GM18858 (cell line): ENCODE data around the gene SEBOX.
A peak's percentile ranks its signal among the peaks of the same experiment; 100 is the strongest.

Experiments used
- ATAC-seq: cut with Tn5 transposase; IDR thresholded peaks from one replicate; pipeline ENCODE4 v1.9.1; 2021; ENCODE audit not compliant: unreplicated experiment

The SEBOX gene

DNA sequence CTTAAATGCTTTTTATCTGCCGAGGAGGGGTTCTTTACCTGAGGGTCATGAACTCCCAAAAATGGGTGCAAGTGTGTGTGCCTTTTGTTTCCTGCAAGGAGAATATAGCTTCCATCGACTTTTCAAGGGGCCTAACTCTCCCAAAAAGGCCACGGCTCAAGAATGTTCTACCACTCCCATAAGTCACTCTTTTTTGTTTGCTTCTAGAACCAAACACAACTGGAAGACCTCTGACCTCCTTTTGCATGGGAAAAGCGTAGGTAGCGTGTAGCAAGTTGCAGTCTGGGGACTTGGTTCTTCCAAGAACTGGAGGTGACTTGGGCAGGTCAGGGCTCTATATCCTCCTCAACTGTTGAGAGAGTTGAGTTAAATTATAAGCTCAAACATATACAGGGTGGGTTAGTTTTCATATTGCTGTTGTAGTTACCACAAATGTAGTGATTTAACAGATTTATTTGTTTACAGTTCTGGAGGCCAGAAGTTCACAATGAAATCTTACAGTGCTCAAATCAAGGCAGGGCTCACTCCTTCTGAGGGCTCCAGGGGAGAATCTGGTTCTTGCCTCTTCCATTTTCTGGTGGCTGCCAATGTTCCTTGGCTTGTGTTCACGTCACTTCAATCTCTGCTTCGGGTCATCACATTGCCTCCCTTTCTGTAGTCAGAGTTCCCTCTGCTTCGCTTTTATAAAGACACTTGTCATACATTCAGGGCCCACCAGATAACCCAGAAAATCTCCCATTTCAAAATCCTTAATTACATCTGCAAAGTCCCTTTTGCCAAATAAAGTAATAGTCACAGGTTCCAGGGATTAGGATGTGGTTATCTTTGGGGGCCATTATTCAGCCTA, 44.6 kb downstream of the SEBOX start:
- ATAC-seq = no peak

DNA sequence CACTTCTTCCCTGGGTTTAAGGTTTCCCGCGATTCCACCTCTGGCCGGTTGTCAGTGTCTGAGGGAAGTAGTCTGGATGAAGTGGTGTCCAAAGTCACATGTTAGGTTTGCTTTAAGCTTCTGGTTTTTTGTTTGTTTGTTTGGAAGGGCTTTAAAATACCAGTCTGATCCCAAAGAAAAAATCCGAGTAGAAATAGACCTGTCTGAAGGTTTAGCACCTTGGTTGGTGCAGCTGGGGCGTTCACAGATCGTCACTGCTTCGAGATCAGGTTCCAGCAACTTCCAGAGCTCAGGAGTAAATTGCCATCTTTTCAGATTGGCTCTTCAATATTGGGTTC, 45.4 kb downstream of the SEBOX start:
- no peak for ATAC-seq

DNA sequence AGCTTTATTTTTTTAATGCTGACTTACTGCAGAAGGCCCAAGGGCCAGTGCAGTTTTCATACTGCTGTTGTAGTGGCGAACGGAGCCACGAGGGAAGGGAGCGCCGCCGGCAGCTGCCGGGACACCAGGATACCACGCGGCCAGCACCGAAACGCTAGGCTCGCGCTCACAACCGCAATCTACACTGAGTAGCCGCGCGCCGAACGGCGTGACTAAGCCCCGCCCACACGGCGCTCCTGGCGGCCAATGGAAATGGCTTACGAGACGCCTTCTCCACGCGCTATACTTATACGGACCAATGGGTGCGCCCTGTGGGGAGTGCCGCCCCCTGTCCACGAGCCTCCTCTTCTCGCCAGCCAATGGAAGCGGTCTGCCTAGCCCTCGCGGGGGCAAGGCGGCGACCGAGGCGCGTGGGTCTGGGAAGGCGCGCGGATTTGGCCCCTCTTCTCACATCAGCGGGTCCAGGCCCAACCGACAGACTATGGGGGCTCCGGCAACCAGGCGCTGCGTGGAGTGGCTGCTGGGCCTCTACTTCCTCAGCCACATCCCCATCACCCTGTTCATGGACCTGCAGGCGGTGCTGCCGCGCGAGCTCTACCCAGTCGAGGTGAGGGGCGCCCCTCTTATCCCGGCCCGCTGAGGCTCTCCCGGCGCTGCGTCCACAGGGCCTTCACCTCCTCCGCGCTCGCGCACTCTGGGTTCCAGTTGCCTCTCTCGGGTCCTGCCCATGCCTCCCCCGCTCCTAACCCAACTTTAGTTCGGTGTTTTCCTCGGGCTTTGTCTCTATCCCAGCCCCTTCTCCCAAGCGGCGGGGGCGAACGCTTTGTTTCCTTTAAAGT, 46.0 kb downstream of the SEBOX start, which contains the start of gene TMEM97:
TMEM97 (plus strand) TSS at position 442 of the 839 bp plus-strand sequence; CDS start at position 482, 40 bp downstream.
- peak; percentile 89 for ATAC-seq

DNA sequence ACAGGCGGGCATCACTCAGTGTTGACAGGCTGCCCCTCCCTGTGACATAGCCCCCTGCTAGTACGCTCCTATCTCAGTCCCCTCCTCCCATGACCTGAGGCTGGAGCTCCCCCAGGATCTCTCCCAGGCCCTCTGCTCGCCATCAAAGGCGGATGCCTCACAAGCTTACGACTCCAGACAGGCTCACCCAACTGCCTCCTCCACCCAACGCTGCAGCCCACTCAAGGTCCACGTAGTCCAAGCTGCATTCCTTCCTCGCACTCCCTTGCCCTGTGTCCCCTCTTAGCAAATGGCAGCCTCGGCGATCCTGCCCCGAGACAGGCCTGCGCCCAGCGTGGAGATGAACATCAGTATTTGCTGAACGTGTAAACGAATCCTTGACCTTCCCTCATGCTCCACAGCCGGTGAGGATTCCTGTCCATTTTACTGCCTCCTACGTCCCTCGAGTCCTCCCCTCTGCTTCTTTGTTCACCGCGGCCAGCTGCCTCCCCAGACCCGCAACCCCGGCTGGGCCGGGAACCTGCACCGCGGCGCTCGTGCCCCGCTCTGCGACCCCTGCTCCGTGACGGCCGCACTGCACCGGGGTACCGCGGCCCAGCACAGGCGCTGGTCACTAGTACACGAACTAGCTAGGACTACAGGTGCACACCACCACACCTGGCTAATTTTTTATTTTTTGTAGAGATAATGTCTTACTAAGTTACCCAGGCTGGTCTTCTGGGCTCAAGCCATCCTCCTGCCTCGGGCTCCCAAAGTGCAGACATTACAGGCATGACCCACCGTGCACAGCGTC, 46.8 kb downstream of the SEBOX start:
- ATAC-seq = no peak

DNA sequence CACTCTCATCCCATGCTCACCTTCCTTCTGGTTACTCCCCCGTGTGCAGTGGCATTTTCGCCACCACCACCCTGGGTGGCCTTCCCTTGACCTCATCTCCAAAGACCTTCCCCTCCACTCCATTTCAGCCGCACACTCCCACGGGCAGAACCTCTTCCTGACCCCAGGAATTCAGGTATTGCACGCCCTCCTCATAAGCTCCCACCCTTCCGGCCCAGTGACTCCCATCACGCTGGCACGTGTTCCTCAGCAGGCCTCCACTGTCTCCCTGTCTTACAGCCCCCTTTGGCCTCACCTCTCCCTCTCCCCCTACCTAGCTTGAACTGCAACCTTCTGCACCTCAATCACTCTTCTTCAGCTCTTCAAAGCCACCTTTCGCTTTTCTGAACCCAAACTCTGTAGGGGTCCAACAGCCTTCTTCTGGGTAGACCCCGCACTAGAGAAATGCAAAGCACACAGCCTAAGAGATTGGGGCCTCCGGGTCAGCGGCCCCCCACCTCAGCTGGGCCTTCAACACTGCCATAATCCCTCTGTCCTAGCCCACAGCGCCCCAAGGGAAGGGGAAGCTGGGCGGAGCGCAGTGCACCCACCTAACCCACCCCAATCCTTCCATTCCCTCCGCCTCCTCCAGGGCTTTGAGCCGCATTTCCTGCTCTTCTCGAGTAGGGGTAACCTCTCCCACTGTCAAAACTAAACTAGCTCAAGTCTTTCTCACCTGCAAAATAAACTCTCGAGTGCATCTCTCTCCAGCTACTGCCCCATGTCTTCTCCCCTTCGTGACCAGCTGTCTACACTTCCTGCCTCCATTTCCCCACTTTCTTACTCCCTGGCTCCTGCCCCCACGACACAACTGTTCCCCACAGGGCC, 47.7 kb downstream of the SEBOX start:
- no peak for ATAC-seq

DNA sequence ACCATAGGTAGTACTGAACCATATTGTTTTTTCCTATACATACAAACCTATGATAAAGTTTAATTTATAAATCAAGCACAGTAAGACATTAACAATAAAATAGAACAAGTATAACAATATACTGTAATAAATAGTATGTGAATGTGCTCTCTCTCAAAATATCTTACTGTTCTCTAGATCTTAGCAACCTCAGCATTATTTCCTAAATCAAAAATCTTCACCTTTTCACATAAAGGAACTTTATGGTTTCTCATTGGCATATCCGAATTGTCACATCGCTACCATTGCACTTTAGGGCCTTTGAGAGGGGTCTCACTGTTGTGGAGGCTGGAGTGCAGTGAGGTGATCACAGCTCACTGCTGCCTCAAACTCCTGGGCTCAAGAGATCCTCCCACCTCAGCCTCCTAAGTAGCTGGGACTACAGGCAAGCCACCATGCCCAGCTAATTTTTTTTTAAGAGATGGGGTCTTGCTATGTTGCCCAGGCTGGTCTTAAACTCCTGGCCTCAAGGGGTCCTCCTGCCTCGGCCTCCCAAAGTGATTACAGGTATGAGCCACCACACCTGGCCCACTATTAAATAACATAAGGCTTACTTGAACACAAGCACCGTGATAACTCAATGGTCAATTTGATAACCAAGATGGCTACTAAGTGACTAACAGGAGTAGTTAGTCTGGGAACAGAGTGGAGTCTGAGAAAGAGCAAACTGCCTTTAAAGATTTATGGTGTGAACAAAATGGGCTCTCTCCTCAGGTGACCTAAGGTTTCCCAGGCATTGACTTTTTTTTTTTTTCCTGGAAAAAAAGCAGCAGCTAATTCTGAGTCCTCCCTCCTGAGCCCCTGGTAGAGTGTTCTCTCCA, 48.9 kb downstream of the SEBOX start:
- no peak for ATAC-seq

DNA sequence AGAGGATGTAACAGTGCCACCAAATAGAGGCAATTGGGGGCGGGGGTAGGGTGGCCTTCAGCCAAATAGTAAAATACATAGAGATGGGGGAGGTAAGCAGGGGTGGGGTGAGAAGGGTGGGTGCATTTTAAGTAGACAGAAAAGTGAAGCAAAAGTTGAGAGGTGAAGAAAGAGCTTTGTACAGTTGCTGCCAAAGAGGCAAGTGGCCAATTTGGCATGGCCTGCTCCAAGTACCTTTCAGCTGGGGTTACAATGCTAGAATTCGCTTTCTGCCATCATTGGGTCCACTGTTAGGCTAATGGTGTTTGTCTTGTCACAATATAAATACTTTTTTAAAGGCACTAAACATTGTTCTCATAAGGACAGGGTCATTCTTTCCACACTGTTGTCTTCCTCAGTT, 51.2 kb downstream of the SEBOX start:
- ATAC-seq = no peak
